Measurements from ENCODE around the gene GNAQ. TPM values are rescaled to one million over a fixed set of nuclear protein-coding genes. Genes with fewer than 3 reads are reported as not detected.
"Not testable (repeated sequence)": the region's sequence is repeated elsewhere in the genome, so short reads cannot be mapped to it uniquely, and the experiment has no call there.

The GNAQ gene
- total RNA-seq, 4 donors from 2014 or later, result 64.0 to 80.4 (median 69.2) TPM

- 81% methylated on average over 8 of the region's 8 CpGs for WGBS
Measured at GRCh38 chr9:77879437-77879943, 152.1 kb downstream of the GNAQ start.

GRCh38 chr9:77878793-77879192 lies 152.8 kb downstream of the GNAQ start:
- DNase-seq (ENCODE audit: extremely low spot score); intact Hi-C loops (cut with DNase I); H3K36me3 ChIP-seq; H3K4me3 ChIP-seq; H3K9me3 ChIP-seq; H3K27ac ChIP-seq (replicated peaks in 1 of 4); H3K27me3 ChIP-seq: not testable (repeated sequence)
- H3K4me1 ChIP-seq, result peaks cover 16 to 39% (median 37%) of the 10 kb centered on the region in 4 donors
- 89% methylated on average over 5 of the region's 5 CpGs for WGBS

More at GRCh38 chr9:77879437-77879943, 152.1 kb downstream of the GNAQ start:
- intact Hi-C loops (cut with DNase I), result no loop called here
- no peak for DNase-seq (ENCODE audit: extremely low spot score)
- H3K9me3 ChIP-seq, result no peaks in the 10 kb centered on the region
- no peaks in the 10 kb centered on the region for H3K27me3 ChIP-seq
- H3K27ac ChIP-seq (replicated peaks in 1 of 4), result no peak overlapping the region
- no peaks in the 10 kb centered on the region for H3K36me3 ChIP-seq
- no peak overlapping the region for H3K4me3 ChIP-seq
- H3K4me1 ChIP-seq, result peaks cover 23 to 46% (median 44%) of the 10 kb centered on the region in 4 donors
- TF ChIP-seq, protein P1, sequence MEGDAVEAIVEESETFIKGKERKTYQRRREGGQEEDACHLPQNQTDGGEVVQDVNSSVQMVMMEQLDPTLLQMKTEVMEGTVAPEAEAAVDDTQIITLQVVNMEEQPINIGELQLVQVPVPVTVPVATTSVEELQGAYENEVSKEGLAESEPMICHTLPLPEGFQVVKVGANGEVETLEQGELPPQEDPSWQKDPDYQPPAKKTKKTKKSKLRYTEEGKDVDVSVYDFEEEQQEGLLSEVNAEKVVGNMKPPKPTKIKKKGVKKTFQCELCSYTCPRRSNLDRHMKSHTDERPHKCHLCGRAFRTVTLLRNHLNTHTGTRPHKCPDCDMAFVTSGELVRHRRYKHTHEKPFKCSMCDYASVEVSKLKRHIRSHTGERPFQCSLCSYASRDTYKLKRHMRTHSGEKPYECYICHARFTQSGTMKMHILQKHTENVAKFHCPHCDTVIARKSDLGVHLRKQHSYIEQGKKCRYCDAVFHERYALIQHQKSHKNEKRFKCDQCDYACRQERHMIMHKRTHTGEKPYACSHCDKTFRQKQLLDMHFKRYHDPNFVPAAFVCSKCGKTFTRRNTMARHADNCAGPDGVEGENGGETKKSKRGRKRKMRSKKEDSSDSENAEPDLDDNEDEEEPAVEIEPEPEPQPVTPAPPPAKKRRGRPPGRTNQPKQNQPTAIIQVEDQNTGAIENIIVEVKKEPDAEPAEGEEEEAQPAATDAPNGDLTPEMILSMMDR (IDR thresholded peaks at IDR 0.05), result no peak
- TF ChIP-seq EP300 (IDR thresholded peaks at IDR 0.05) (no peak), POLR2AphosphoS5 (IDR thresholded peaks at IDR 0.05) (no peak), POLR2A (IDR thresholded peaks at IDR 0.05; ENCODE audit: low read depth) (no peak)

DNA sequence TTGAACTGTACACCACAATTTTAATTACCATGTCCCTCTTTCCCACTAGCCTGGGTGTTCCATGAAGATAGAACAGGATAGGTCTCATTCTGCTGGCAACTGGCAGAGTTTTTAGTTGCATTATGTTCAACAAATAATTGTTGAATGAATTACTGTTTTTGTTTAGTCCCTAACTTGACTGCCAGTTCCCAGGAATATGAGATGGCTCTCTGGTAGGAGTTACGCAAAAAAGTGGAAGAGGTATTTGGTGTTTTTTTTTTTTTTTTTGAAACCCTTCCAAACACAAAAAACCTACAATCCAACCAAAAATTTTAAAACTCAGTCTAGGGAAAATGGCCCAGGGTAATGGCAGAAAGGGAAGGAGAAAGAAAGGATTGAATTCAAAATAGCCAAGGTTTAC lies 153.6 kb downstream of the GNAQ start:
- no peaks in the 10 kb centered on the region for H3K9me3 ChIP-seq
- no peaks in the 10 kb centered on the region for H3K27me3 ChIP-seq
- no peak overlapping the region for H3K27ac ChIP-seq (replicated peaks in 1 of 4)
- intact Hi-C loops (cut with DNase I), result no loop called here
- no peak for TF ChIP-seq EP300 (IDR thresholded peaks at IDR 0.05)
- TF ChIP-seq POLR2AphosphoS5 (IDR thresholded peaks at IDR 0.05), result no peak
- TF ChIP-seq POLR2A (IDR thresholded peaks at IDR 0.05; ENCODE audit: low read depth), result no peak
- TF ChIP-seq, protein P1 (IDR thresholded peaks at IDR 0.05), result no peak
- no peak for DNase-seq (ENCODE audit: extremely low spot score)
- peaks cover 11 to 37% (median 30%) of the 10 kb centered on the region in 4 donors for H3K4me1 ChIP-seq
- 93% methylated on average over 1 of the region's 1 CpG for WGBS
- H3K36me3 ChIP-seq, result no peaks in the 10 kb centered on the region
- H3K4me3 ChIP-seq, result no peak overlapping the region

GRCh38 chr9:77876590-77876989 lies 155.0 kb downstream of the GNAQ start:
- Histone ChIP-seq H3K4me1 (peaks cover 8 to 39% (median 20%) of the 10 kb centered on the region in 4 donors), H3K4me3 (no peak overlapping the region), H3K27ac (replicated peaks in 1 of 4) (no peak overlapping the region), H3K36me3 (no peaks in the 10 kb centered on the region), H3K9me3 (no peaks in the 10 kb centered on the region), H3K27me3 (no peaks in the 10 kb centered on the region)
- no peak for TF ChIP-seq POLR2A (IDR thresholded peaks at IDR 0.05; ENCODE audit: low read depth)
- no peak for TF ChIP-seq EP300 (IDR thresholded peaks at IDR 0.05)
- TF ChIP-seq, protein P1 (IDR thresholded peaks at IDR 0.05), result no peak
- TF ChIP-seq POLR2AphosphoS5 (IDR thresholded peaks at IDR 0.05), result no peak
- intact Hi-C loops (cut with DNase I), result no loop called here
- WGBS, result 90% methylated on average over 3 of the region's 3 CpGs
- no peak for DNase-seq (ENCODE audit: extremely low spot score)

DNA sequence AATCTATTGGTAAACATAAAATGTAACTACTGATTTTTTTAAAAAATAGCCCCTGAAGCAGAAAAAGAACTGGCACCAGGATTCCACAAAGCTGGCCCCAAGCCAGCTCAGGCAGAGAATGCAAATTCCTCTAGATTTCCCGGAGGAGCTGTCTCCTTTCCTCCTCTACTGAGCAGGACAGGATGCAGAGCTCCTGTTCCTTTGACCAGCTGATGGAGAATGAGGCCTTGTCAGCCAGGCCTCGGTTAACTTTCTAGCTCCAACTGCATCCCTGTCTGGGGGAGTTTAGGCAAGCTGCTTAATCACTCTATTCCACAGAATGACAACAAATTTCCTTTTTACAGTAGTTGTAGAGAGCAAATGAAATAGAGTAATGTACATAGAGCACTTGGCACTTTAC lies 155.5 kb downstream of the GNAQ start:
- H3K9me3 ChIP-seq, result no peaks in the 10 kb centered on the region
- intact Hi-C loops (cut with DNase I), result no loop called here
- no peaks in the 10 kb centered on the region for H3K36me3 ChIP-seq
- TF ChIP-seq POLR2A (IDR thresholded peaks at IDR 0.05; ENCODE audit: low read depth) (no peak), EP300 (IDR thresholded peaks at IDR 0.05) (no peak), POLR2AphosphoS5 (IDR thresholded peaks at IDR 0.05) (no peak)
- TF ChIP-seq, protein P1 (IDR thresholded peaks at IDR 0.05), result no peak
- DNase-seq (ENCODE audit: extremely low spot score), result no peak
- WGBS, result 12% methylated on average over 2 of the region's 2 CpGs
- H3K27me3 ChIP-seq, result no peaks in the 10 kb centered on the region
- no peak overlapping the region for H3K4me3 ChIP-seq
- H3K27ac ChIP-seq (replicated peaks in 1 of 4), result no peak overlapping the region
- H3K4me1 ChIP-seq, result peaks cover 8 to 39% (median 20%) of the 10 kb centered on the region in 4 donors
